Endothelial cell of umbilical vein (primary cell): Measurements from ENCODE around the gene GOLGA6B. TPM values are rescaled to one million over a fixed set of nuclear protein-coding genes. Genes with fewer than 3 reads are reported as not detected.

ENCODE experiments used
- polyA plus RNA-seq, 4 experiments: library from polyadenylated mRNA; depleted of rRNA in 3 of 4; stranded (reverse) in 3 of 4; unstranded in 1 of 4; fragments of >200 nt; gene quantifications; 2 replicates each; pipeline versions ENCODE4 v1.2.1 to v1.2.3, GENCODE V29; 2011 to 2012; ENCODE audit warnings: missing spikeins in 1 of 4
- small RNA-seq: library from RNA; depleted of rRNA; stranded (forward); fragments of <200 nt; gene quantifications from one replicate; pipeline ENCODE3, GENCODE V24; 2012; ENCODE audit warnings: low replicate concordance, low read depth; ENCODE audit not compliant: insufficient read depth, insufficient read length
- total RNA-seq: library from RNA; stranded (reverse); gene quantifications from 2 replicates; pipeline ENCODE4 v1.2.3, GENCODE V29; 2021

GOLGA6B gene
- total and polyA plus RNA-seq, 2 donors (not counting 3 experiments of a cell fraction or from before 2014, with no cell fraction given) = not detected

Small RNA genes within 50 kb of the gene (small RNA-seq; reads per million reads assigned to genes)
- not detected for gene RN7SL853P

Other genes starting within 250 kb of the GOLGA6B start
- gene ARIH1, start 180.4 kb upstream of the GOLGA6B start, total RNA-seq = 137 and 144 TPM in 2 replicates
- 22.0 and 25.1 TPM in 2 replicates for gene ARIH1, start 180.4 kb upstream of the GOLGA6B start, polyA plus RNA-seq
- not detected in 2 replicates for gene HIGD2B, start 31.5 kb downstream of the GOLGA6B start, total RNA-seq
- gene HIGD2B, start 31.5 kb downstream of the GOLGA6B start, polyA plus RNA-seq = not detected in 2 replicates
- gene BBS4, start 31.5 kb downstream of the GOLGA6B start, total RNA-seq = 7.5 and 11.3 TPM in 2 replicates
- 5.8 and 6.8 TPM in 2 replicates for gene BBS4, start 31.5 kb downstream of the GOLGA6B start, polyA plus RNA-seq
- 51.0 and 51.7 TPM in 2 replicates for gene ADPGK, start 129.1 kb downstream of the GOLGA6B start, total RNA-seq
- gene ADPGK, start 129.1 kb downstream of the GOLGA6B start, polyA plus RNA-seq = 55.5 and 57.1 TPM in 2 replicates